SK-N-SH (cell line): Measurements from ENCODE around the gene PTRH2. TPM values are rescaled to one million over a fixed set of nuclear protein-coding genes. Genes with fewer than 3 reads are reported as not detected.

Source experiments
- CTCF ChIA-PET: fragments of 300-600, 350-600 bp; formaldehyde crosslinking; extraction: SDS; loops from one replicate; lab custom pipeline; 2021; lab: Yijun Ruan, JAX
- POLR2A ChIA-PET: fragments of 350-600 bp; sonication (Branson Sonifier 250); formaldehyde crosslinking; extraction: SDS; loops from one replicate; lab custom pipeline; 2020; ENCODE audit warnings: antibody characterized with exemption, inconsistent platforms; lab: Yijun Ruan, JAX
- DNase-seq: peaks from one replicate; pipeline ENCODE4 v3.0.0; 2012
- H2AFZ ChIP-seq: fragments of 200-600 bp; sonication (generic); 2 replicates; pipeline ENCODE4 v1.8.1; 2016; ENCODE audit warnings: antibody characterized with exemption, mild to moderate bottlenecking, low read depth
- H3F3A ChIP-seq: fragments of 200-600 bp; sonication (generic); replicated peaks from 2 replicates; pipeline ENCODE3; 2016; ENCODE audit warnings: antibody characterized with exemption, mild to moderate bottlenecking; ENCODE audit not compliant: insufficient read depth
- H3K27ac ChIP-seq, 2 experiments: fragments of 200-500 bp in 1 of 2; fragments of 200-600 bp in 1 of 2; sonication (Bioruptor generic) in 1 of 2; sonication (generic), shearing (Covaris generic) in 1 of 2; 2 replicates each; pipeline versions ENCODE4 v1.5.1 to v1.6.1; 2014 to 2016; ENCODE audit warnings: low read depth in 2 of 2, inconsistent platforms in 1 of 2, low read length in 1 of 2, mild to moderate bottlenecking in 1 of 2, mixed read lengths in 1 of 2
- H3K27me3 ChIP-seq: fragments of 200-600 bp; sonication (generic), shearing (Covaris generic); 2 replicates; pipeline ENCODE4 v1.6.1; 2016; ENCODE audit warnings: mixed run types; ENCODE audit not compliant: insufficient read depth
- H3K36me3 ChIP-seq, 2 experiments: fragments of 200-500 bp in 1 of 2; fragments of 200-600 bp in 1 of 2; sonication (Bioruptor generic) in 1 of 2; sonication (generic) in 1 of 2; replicated peaks in 1 of 2; 2 replicates each; pipeline versions ENCODE3 to v1.5.1; 2014 to 2016; ENCODE audit warnings: low read length in 1 of 2, mild to moderate bottlenecking in 1 of 2; ENCODE audit not compliant: insufficient read depth in 2 of 2, control insufficient read depth in 1 of 2
- H3K4me1 ChIP-seq, 2 experiments: fragments of 200-500 bp in 1 of 2; fragments of 200-600 bp in 1 of 2; sonication (Bioruptor generic) in 1 of 2; sonication (generic), shearing (Covaris generic) in 1 of 2; 2 replicates each; pipeline versions ENCODE4 v1.5.1 to v1.6.1; 2014 to 2016; ENCODE audit warnings: low read depth in 1 of 2, low read length in 1 of 2, mixed run types in 1 of 2; ENCODE audit not compliant: insufficient read depth in 2 of 2, control insufficient read depth in 1 of 2
- H3K4me2 ChIP-seq: fragments of 200-600 bp; sonication (generic), shearing (Covaris generic); 2 replicates; pipeline ENCODE4 v1.6.1; 2017; ENCODE audit warnings: mixed run types
- H3K4me3 ChIP-seq, 2 experiments: fragments of 200-500 bp in 1 of 2; fragments of 200-600 bp in 1 of 2; sonication (Bioruptor generic) in 1 of 2; sonication (generic), shearing (Covaris generic) in 1 of 2; 2 replicates each; pipeline versions ENCODE4 v1.5.1 to v1.8.1; 2014 to 2016; ENCODE audit warnings: low read depth in 2 of 2, inconsistent platforms in 1 of 2, low read length in 1 of 2, mild to moderate bottlenecking in 1 of 2, mixed read lengths in 1 of 2, moderate library complexity in 1 of 2
- H3K79me2 ChIP-seq: fragments of 200-600 bp; sonication (generic); 2 replicates; pipeline ENCODE4 v1.8.1; 2017; ENCODE audit warnings: mild to moderate bottlenecking; ENCODE audit not compliant: insufficient read depth
- H3K9ac ChIP-seq: fragments of 200-600 bp; sonication (generic); 2 replicates; pipeline ENCODE4 v1.6.1; 2017; ENCODE audit warnings: mixed run types
- H3K9me2 ChIP-seq: fragments of 200-600 bp; sonication (generic); 2 replicates; pipeline ENCODE4 v1.6.1; 2017; ENCODE audit warnings: mixed run types
- H3K9me3 ChIP-seq: fragments of 200-600 bp; sonication (generic); 2 replicates; pipeline ENCODE4 v1.6.1; 2017; ENCODE audit warnings: mixed run types, mild to moderate bottlenecking, moderate library complexity
- H4K20me1 ChIP-seq: fragments of 200-600 bp; sonication (generic); 2 replicates; pipeline ENCODE4 v1.6.1; 2017; ENCODE audit warnings: mild to moderate bottlenecking, mixed run types; ENCODE audit not compliant: insufficient read depth
- CHD2 ChIP-seq: fragments of 150-350 bp; IDR thresholded peaks from 2 replicates; pipeline ENCODE4 v1.6.1; 2018; ENCODE audit warnings: low read length; ENCODE audit not compliant: partially characterized antibody
- EZH2phosphoT487 ChIP-seq: fragments of 200-600 bp; sonication (generic); IDR thresholded peaks from 2 replicates; pipeline ENCODE4 v1.6.1; 2017; ENCODE audit warnings: low read depth, mixed run types, mild to moderate bottlenecking, antibody characterized with exemption, moderate library complexity, borderline replicate concordance
- FOXM1 ChIP-seq: IDR thresholded peaks from 2 replicates; pipeline ENCODE4 v1.4.0; 2012; ENCODE audit warnings: low read depth, mild to moderate bottlenecking
- NRF1 ChIP-seq: IDR thresholded peaks from 2 replicates; pipeline ENCODE4 v1.6.1; 2012; ENCODE audit warnings: low read depth, mild to moderate bottlenecking, low read length
- POLR2AphosphoS5 ChIP-seq: IDR thresholded peaks from 2 replicates; pipeline ENCODE4 v1.6.1; 2012; ENCODE audit warnings: low read depth, low read length
- RCOR1 ChIP-seq: fragments of 150-350 bp; IDR thresholded peaks from 2 replicates; pipeline ENCODE4 v1.6.1; 2017; ENCODE audit warnings: antibody characterized with exemption, low read length
- RFX5 ChIP-seq: IDR thresholded peaks from 2 replicates; pipeline ENCODE4 v1.6.1; 2012; ENCODE audit warnings: mild to moderate bottlenecking, improper control_type of control experiment, low read length
- WGBS: methylation state at CpG from one replicate; pipeline ENCODE4 v1.1.6; 2017; ENCODE audit warnings: low lambda C conversion rate; 5-methylcytosine and 5-hydroxymethylcytosine counted together
- polyA plus RNA-seq, 3 experiments: library from polyadenylated mRNA; depleted of rRNA; stranded (reverse); fragments of >200 nt; gene quantifications; 2 replicates each; pipeline ENCODE4 v1.2.3, GENCODE V29; 2012
- TF ChIP-seq, protein P1 (sequence below): fragments of 150-350 bp; IDR thresholded peaks from 2 replicates; pipeline ENCODE4 v1.6.1; 2017; ENCODE audit warnings: antibody characterized with exemption, low read length, low read depth, borderline replicate concordance
- TF ChIP-seq, protein P2 (sequence below): IDR thresholded peaks from 2 replicates; pipeline ENCODE4 v1.4.0; 2012; ENCODE audit warnings: low read depth, borderline replicate concordance

The PTRH2 gene
- polyA plus RNA-seq, 1 of the 3 experiments (the other 2 are of a cell fraction), result 101 TPM

DNA sequence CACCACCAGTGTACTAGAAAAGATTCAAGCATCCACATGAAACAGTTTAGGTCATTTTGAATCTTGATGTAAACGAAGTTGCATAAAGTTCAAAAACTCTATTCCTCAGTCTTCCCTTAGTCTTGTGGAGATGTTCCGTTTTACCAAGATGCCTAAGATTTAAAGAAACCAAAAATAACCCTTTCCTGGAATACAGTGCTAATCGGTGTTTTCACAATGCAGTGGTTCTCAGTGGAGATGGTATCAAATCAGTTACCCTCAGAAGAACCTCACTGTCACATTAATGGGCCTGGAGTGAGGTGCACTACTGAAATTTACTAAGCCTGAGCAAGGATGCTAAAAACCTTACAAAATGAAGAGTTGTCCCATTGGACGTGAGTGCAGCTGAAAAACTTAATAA lies 9.1 kb downstream of the PTRH2 start:
- H3K9ac ChIP-seq, result no peak overlapping the region
- WGBS, result 85% methylated on average over 4 of the region's 4 CpGs
- peaks cover 78% of the 10 kb centered on the region for H3F3A ChIP-seq
- H3K27ac ChIP-seq, result no peak overlapping the region
- no peak overlapping the region for H3K4me3 ChIP-seq
- peaks cover 99% of the 10 kb centered on the region for H3K79me2 ChIP-seq
- no peak overlapping the region; the same call in 1 of the 2 replicates for H3K4me2 ChIP-seq
- H4K20me1 ChIP-seq, result peaks cover 79% of the 10 kb centered on the region
- no peak for TF ChIP-seq FOXM1
- TF ChIP-seq CHD2, result no peak
- TF ChIP-seq EZH2phosphoT487, result no peak
- TF ChIP-seq, protein P1, sequence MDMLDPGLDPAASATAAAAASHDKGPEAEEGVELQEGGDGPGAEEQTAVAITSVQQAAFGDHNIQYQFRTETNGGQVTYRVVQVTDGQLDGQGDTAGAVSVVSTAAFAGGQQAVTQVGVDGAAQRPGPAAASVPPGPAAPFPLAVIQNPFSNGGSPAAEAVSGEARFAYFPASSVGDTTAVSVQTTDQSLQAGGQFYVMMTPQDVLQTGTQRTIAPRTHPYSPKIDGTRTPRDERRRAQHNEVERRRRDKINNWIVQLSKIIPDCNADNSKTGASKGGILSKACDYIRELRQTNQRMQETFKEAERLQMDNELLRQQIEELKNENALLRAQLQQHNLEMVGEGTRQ, result no peak
- TF ChIP-seq, protein P2, sequence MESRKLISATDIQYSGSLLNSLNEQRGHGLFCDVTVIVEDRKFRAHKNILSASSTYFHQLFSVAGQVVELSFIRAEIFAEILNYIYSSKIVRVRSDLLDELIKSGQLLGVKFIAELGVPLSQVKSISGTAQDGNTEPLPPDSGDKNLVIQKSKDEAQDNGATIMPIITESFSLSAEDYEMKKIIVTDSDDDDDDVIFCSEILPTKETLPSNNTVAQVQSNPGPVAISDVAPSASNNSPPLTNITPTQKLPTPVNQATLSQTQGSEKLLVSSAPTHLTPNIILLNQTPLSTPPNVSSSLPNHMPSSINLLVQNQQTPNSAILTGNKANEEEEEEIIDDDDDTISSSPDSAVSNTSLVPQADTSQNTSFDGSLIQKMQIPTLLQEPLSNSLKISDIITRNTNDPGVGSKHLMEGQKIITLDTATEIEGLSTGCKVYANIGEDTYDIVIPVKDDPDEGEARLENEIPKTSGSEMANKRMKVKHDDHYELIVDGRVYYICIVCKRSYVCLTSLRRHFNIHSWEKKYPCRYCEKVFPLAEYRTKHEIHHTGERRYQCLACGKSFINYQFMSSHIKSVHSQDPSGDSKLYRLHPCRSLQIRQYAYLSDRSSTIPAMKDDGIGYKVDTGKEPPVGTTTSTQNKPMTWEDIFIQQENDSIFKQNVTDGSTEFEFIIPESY, result no peak
- TF ChIP-seq RFX5, result no peak
- no peak overlapping the region for H2AFZ ChIP-seq
- ChIA-PET POLR2A (no interaction called here), CTCF (interaction anchor here (1.0 to 1.4 kb wide), 2 partner anchors 9 to 138 kb away, joined by 3 read pairs; no protein-coding TSS in a partner anchor)
- no peaks in the 10 kb centered on the region for H3K27me3 ChIP-seq
- no peaks in the 10 kb centered on the region for H3K9me2 ChIP-seq
- no peak for DNase-seq
- H3K36me3 ChIP-seq, result peaks cover 82 to 89% of the 10 kb centered on the region in 2 experiments
- no peaks in the 10 kb centered on the region for H3K9me3 ChIP-seq
- peaks cover 0 to 9% of the 10 kb centered on the region in 2 experiments; a peak in 2 of 4 replicates for H3K4me1 ChIP-seq

DNA sequence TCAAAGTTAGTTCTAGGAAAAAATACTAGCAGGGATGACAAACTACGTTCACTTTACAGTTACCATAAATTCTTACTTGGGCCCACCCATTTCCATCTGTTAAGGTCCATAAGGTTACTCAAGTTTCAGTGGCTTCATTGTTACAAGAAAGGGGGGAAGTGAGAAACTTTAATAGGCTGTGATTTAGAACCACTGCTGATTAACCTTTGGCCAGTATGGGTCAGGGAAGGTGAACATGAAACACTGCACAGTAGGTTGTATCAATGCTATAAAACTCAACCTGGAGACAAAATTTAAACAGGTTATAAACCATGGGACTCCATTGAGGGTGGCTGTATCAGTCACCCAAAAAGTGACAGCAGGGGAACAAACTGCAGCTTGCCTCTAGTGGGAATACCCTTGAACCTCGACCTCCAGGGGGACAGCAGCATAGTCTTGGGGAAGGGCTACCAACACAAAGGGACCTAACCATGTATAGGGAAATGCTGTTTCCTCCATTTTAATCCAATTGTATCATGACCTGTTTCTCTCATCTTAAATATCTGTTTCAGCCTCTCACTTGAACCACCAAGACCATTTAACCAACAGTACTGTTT lies 10.4 kb downstream of the PTRH2 start:
- WGBS, result 91% methylated on average over 2 of the region's 2 CpGs
- Histone ChIP-seq H3K9me3 (no peaks in the 10 kb centered on the region), H3K79me2 (peaks cover 99% of the 10 kb centered on the region), H3K4me3 (no peak overlapping the region), H3K36me3 (peaks cover 81 to 84% of the 10 kb centered on the region in 2 experiments), H3K4me1 (peaks cover 0 to 6% of the 10 kb centered on the region in 2 experiments; a peak in 2 of 4 replicates), H3K4me2 (no peak overlapping the region), H3K27me3 (no peaks in the 10 kb centered on the region), H2AFZ (no peak overlapping the region), H4K20me1 (peaks cover 66% of the 10 kb centered on the region), H3F3A (peaks cover 75% of the 10 kb centered on the region), H3K9ac (no peak overlapping the region), H3K9me2 (no peaks in the 10 kb centered on the region), H3K27ac (peak overlapping the region in 1 of 2 experiments; percentile 19; a peak in 1 of 4 replicates)
- ChIA-PET CTCF (interaction anchor here (1.0 kb wide), 1 partner anchor 26 kb away, joined by 3 read pairs; no protein-coding TSS in a partner anchor), POLR2A (interaction anchor here (0.9 kb wide), 1 partner anchor 8 kb away, joined by 3 read pairs; no protein-coding TSS in a partner anchor)
- TF ChIP-seq NRF1 (no peak), POLR2AphosphoS5 (peak; percentile 37), RCOR1 (no peak), EZH2phosphoT487 (no peak)
- TF ChIP-seq, protein P1, result no peak
- no peak for DNase-seq
